Measurements from ENCODE around the gene TUBB4B.

TUBB4B gene

GRCh38 chr9:137226338-137227053 is 14.6 kb upstream of the TUBB4B start:
- H3K9ac ChIP-seq: peak overlapping the region in 5 of 11 experiments; percentile 27 to 89 (median 32); a peak in 7 of 22 replicates

DNA sequence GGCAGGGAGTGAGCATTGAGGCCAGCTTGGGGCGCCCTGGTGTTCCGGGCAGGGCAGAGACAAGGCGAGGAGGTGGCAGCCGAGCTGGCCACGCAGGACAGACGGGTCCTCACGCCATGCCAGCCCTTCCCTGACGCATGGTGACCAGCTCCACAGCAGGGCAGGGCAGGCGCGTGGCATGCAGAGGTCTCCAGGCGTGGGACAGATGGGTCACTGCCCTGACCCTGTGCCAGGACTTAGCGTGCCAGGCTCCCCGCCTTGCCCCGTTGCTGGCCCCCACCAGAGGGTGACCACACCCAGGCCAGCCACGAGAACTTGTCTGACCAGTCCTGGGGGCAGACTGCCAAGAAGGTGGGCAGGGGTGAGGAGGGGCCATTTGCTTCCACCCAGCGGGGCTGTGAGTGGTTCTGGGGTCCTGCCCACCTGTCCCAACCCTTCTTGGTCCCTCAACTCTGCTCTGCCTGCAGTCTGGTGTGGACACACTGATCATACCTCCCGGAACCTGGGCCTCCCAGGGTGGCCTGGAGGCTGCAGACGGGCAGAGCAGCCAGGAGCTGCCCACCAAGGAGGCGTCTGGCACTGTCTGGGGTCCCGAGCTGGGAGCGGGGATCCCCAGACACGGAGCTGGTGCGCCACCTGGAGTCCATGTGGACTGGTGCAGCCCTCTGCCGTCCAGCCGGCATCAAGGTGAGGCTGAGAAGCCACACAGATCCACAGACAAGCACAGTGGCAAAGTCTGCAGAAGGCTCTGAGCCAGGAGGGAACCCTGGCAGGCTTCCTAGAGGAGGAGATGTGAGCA is 13.8 kb upstream of the TUBB4B start, which contains the start of gene RNF224:
RNF224 (plus strand) TSS at position 449 of the 799 bp plus-strand sequence. CDS start 834 bp downstream, outside the sequence.
- Histone ChIP-seq H3K4me3 (no peak within 1 kb of the TSS), H3K9ac (peak within 1 kb of the TSS in 4 of 11 experiments; percentile 27 to 89 (median 42); a peak in 7 of 22 replicates), H3K4me1 (peaks cover 38 to 82% (median 74%) of the 10 kb centered on the region in 10 experiments), H3K9me3 (replicated peaks in 1 of 11) (no peaks in the 10 kb centered on the region), H3K36me3 (no peaks in the 10 kb centered on the region), H3K27me3 (no peaks in the 10 kb centered on the region), H4K20me1 (no peaks in the 10 kb centered on the region; a peak in 1 of 22 replicates), H3K27ac (peak within 1 kb of the TSS in 1 of 11 experiments; percentile 9; a peak in 1 of 22 replicates), H3K4me2 (peak within 1 kb of the TSS in 10 of 11 experiments; percentile 11 to 85 (median 66); a peak in 15 of 22 replicates)
- TF ChIP-seq Cebpa-rat (IDR thresholded peaks at IDR 0.05): no peak

More at GRCh38 chr9:137226338-137227053, 14.6 kb upstream of the TUBB4B start:
- no peak for TF ChIP-seq Cebpa-rat (IDR thresholded peaks at IDR 0.05)
- Histone ChIP-seq H3K4me1 (peaks cover 39 to 78% (median 68%) of the 10 kb centered on the region in 10 experiments), H3K9me3 (replicated peaks in 1 of 11) (no peaks in the 10 kb centered on the region), H3K4me2 (peak overlapping the region in 1 of 11 experiments; percentile 35; a peak in 6 of 22 replicates), H3K36me3 (no peaks in the 10 kb centered on the region), H3K27me3 (no peaks in the 10 kb centered on the region), H3K27ac (peak overlapping the region in 1 of 11 experiments; percentile 9; a peak in 1 of 22 replicates), H4K20me1 (no peaks in the 10 kb centered on the region; a peak in 1 of 22 replicates), H3K4me3 (no peak overlapping the region)

DNA sequence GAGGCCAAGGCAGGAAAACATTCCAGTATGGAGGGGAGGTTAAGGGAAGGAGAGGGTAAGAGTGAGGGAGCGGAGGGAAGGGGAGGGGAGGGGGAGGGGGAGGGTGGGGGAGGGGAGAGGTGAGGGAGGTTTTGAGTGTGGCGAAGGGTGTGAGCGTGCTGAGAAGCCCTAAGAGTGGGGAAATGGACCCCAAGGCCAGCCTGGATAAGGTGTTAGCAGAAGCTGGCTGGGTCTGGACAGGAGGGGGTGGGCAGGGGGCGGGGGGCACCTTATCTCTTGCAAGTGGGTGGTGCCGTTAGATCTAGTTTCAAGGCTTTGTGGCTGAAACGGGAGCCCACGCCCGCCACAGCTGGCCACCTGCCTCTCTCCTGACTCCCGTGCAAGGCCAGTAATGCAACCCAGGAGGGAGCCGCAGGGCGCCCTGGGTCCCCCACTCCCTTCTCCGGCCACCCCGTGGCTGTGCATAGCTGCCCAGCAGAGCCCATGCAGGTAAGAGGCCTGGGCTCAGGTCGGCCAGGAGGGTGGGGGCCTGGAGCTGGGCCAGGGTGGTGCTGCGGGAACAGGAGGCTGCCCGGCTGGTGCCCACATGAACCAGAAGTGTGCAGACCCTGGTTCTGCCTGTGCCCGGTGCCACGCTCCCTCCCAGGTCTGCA is 13.1 kb upstream of the TUBB4B start:
- Histone ChIP-seq H4K20me1 (no peaks in the 10 kb centered on the region; a peak in 1 of 22 replicates), H3K9me3 (replicated peaks in 1 of 11) (no peaks in the 10 kb centered on the region), H3K9ac (no peak overlapping the region), H3K4me2 (peak overlapping the region in 6 of 11 experiments; percentile 66 to 85 (median 76); a peak in 8 of 22 replicates), H3K4me1 (peaks cover 33 to 80% (median 71%) of the 10 kb centered on the region in 10 experiments), H3K27ac (no peak overlapping the region), H3K4me3 (no peak overlapping the region), H3K27me3 (no peaks in the 10 kb centered on the region), H3K36me3 (no peaks in the 10 kb centered on the region)
- no peak for TF ChIP-seq Cebpa-rat (IDR thresholded peaks at IDR 0.05)

DNA sequence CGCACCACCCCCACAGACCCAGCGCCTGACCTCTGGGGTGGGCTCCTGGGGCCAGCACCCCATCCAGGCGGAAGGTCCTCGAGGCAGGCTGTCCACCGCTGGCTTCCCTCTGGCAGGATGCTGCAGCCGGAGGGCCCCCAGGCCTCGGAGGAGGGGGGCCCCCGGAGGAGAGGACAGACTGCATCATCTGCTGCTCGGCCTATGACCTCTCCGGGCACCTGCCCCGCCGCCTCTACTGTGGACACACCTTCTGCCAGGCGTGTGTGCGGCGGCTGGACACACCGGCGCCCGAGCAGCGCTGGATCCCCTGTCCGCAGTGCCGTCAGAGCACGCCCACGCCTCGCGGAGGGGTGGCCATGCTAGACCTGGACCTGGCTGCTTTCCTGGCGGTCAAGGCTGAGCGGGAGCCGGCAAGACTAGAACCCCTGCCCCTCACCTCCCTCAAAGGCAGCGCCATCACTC is 12.6 kb upstream of the TUBB4B start:
- Histone ChIP-seq H3K9me3 (replicated peaks in 1 of 11) (no peaks in the 10 kb centered on the region), H3K27ac (no peak overlapping the region), H3K4me1 (peaks cover 31 to 78% (median 69%) of the 10 kb centered on the region in 10 experiments), H3K36me3 (no peaks in the 10 kb centered on the region), H3K27me3 (no peaks in the 10 kb centered on the region), H3K4me2 (peak overlapping the region in 10 of 11 experiments; percentile 29 to 85 (median 70); a peak in 18 of 22 replicates), H3K9ac (peak overlapping the region in 4 of 11 experiments; percentile 11 to 55 (median 42); a peak in 5 of 22 replicates), H3K4me3 (no peak overlapping the region), H4K20me1 (no peaks in the 10 kb centered on the region; a peak in 1 of 22 replicates)
- TF ChIP-seq Cebpa-rat (IDR thresholded peaks at IDR 0.05): no peak

DNA sequence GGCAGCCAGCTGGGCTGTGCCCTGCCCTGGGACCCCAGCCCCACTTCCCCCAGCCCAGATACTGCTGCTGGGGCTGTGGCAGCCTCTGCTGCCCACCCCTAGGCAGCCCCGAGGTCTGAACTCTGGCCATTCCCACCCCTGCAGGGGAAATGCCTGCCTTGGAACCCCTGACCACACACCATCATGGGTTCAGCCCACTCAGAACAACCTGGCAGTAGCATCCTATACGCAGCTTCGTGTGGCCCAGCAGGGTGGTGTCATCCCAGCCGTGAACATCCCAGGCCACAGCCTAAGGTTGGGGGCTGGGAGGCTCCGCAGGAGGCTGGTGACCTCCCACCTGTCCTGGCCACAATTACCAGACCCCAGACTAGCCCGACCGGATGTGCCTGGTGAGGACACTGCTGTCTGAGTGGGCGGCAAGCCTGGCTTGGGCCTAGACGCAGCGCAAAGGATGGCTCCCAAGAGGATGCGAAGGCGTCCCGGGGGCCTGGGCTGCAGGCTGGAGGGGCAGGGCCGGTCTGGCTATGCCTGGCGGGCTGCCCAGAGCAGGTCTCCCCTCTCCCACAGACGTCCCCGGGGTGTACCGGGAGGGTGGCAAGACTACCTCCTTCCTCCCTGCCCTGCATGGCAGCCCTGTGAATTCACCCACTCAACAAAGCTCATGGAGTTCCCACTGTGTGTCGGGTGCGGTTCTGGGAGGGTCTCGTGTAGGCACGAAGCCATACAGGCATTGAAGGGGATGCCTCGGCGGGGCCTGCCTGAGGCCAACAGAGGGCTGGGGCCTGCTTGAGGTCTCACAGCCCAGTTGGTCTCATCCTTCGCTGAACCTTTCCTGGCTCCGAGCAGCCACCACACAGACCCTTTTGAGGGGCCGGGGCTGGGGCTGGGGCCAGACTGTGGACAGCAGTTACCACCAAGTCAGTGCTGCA is 11.9 kb upstream of the TUBB4B start:
- peaks cover 0 to 2% (median 0%) of the 10 kb centered on the region in 11 experiments; a peak in 4 of 22 replicates for H4K20me1 ChIP-seq
- H3K27ac ChIP-seq: peak overlapping the region in 2 of 11 experiments; percentile 17 to 27; a peak in 4 of 22 replicates
- H3K4me1 ChIP-seq: peaks cover 29 to 77% (median 67%) of the 10 kb centered on the region in 10 experiments
- H3K36me3 ChIP-seq: no peaks in the 10 kb centered on the region
- H3K27me3 ChIP-seq: no peaks in the 10 kb centered on the region
- no peak overlapping the region for H3K4me3 ChIP-seq
- peak overlapping the region in 8 of 11 experiments; percentile 11 to 55 (median 38); a peak in 9 of 22 replicates for H3K9ac ChIP-seq
- H3K4me2 ChIP-seq: peak overlapping the region; percentile 29 to 85 (median 66)
- no peaks in the 10 kb centered on the region for H3K9me3 ChIP-seq (replicated peaks in 1 of 11)
- no peak for TF ChIP-seq Cebpa-rat (IDR thresholded peaks at IDR 0.05)

GRCh38 chr9:137229903-137230704 is 11.0 kb upstream of the TUBB4B start:
- Histone ChIP-seq H3K4me2 (peak overlapping the region in 10 of 11 experiments; percentile 29 to 85 (median 70); a peak in 20 of 22 replicates), H3K4me3 (no peak overlapping the region; a peak in 1 of 20 replicates), H3K36me3 (no peaks in the 10 kb centered on the region), H3K9ac (peak overlapping the region in 7 of 11 experiments; percentile 7 to 52 (median 42); a peak in 6 of 22 replicates), H3K9me3 (replicated peaks in 1 of 11) (no peaks in the 10 kb centered on the region), H3K27ac (no peak overlapping the region; a peak in 1 of 22 replicates), H3K27me3 (no peaks in the 10 kb centered on the region), H3K4me1 (peaks cover 29 to 77% (median 67%) of the 10 kb centered on the region in 10 experiments), H4K20me1 (peaks cover 0 to 10% (median 7%) of the 10 kb centered on the region in 11 experiments; a peak in 16 of 22 replicates)
- TF ChIP-seq Cebpa-rat (IDR thresholded peaks at IDR 0.05): no peak

Measured in BLaER1 treated with 17β-estradiol and CSF1 and Interleukin-3, amounts not matched to agents 10 nM and 100 nM (cell line).